Neural cell (in vitro differentiated cells): ENCODE data around the gene CKAP5. TPM values are rescaled to one million over a fixed set of nuclear protein-coding genes. Genes with fewer than 3 reads are reported as not detected.

Source experiments
- H2AFZ ChIP-seq: fragments of 200-600, 300-800 bp; sonication (generic), shearing (Covaris generic); 2 replicates; pipeline ENCODE4 v1.6.0; 2014; ENCODE audit warnings: low read depth, mild to moderate bottlenecking, antibody characterized with exemption, low read length, moderate library complexity
- H3F3A ChIP-seq: fragments of 200-600 bp; shearing (Covaris generic); 2 replicates; pipeline ENCODE4 v1.6.1; 2016; ENCODE audit warnings: mild to moderate bottlenecking, moderate library complexity, mixed read lengths, antibody characterized with exemption, low read length; ENCODE audit not compliant: insufficient read depth, poor library complexity, severe bottlenecking
- H3K27ac ChIP-seq: fragments of 200-600, 300-800 bp; sonication (generic), shearing (Covaris generic); 2 replicates; pipeline ENCODE4 v1.5.1; 2014; ENCODE audit warnings: mild to moderate bottlenecking, low read length, moderate library complexity
- H3K27me3 ChIP-seq: fragments of 300-800, 200-600 bp; sonication (generic), shearing (Covaris generic); 2 replicates; pipeline ENCODE4 v1.6.0; 2014; ENCODE audit warnings: mild to moderate bottlenecking, low read depth, low read length, moderate library complexity; ENCODE audit not compliant: insufficient read depth
- H3K36me3 ChIP-seq: fragments of 300-800, 200-600 bp; sonication (generic), shearing (Covaris generic); 2 replicates; pipeline ENCODE4 v1.5.1; 2014; ENCODE audit warnings: mild to moderate bottlenecking, antibody characterized with exemption, low read length, moderate library complexity; ENCODE audit not compliant: insufficient read depth
- H3K4me2 ChIP-seq: fragments of 300-800, 200-600 bp; sonication (generic), shearing (Covaris generic); 2 replicates; pipeline ENCODE4 v1.6.0; 2014; ENCODE audit warnings: mild to moderate bottlenecking, low read length
- H3K4me3 ChIP-seq: fragments of 300-800, 200-600 bp; sonication (generic), shearing (Covaris generic); 2 replicates; pipeline ENCODE4 v1.5.1; 2014; ENCODE audit warnings: mild to moderate bottlenecking, low read length, moderate library complexity
- H3K79me2 ChIP-seq: fragments of 200-600 bp; shearing (Covaris generic); replicated peaks from 2 replicates; pipeline ENCODE4 v1.6.0; 2014; ENCODE audit warnings: mild to moderate bottlenecking, low read length, moderate library complexity; ENCODE audit not compliant: insufficient read depth
- H3K9ac ChIP-seq: fragments of 300-800, 200-600 bp; sonication (generic), shearing (Covaris generic); 2 replicates; pipeline ENCODE4 v1.6.1; 2016; ENCODE audit warnings: mild to moderate bottlenecking, low read length, mixed read lengths
- H3K9me2 ChIP-seq: fragments of 200-600 bp; shearing (Covaris generic); 2 replicates; pipeline ENCODE4 v1.6.1; 2016; ENCODE audit warnings: mild to moderate bottlenecking, low read length, mixed read lengths; ENCODE audit not compliant: insufficient read depth
- H3K9me3 ChIP-seq: fragments of 200-600, 300-800 bp; sonication (generic), shearing (Covaris generic); 2 replicates; pipeline ENCODE4 v1.6.1; 2016; ENCODE audit warnings: mild to moderate bottlenecking, mixed run types, low read length, moderate library complexity, mixed read lengths
- H4K20me1 ChIP-seq: fragments of 200-600 bp; shearing (Covaris generic); 2 replicates; pipeline ENCODE4 v1.6.1; 2016; ENCODE audit warnings: mild to moderate bottlenecking, mixed run types; ENCODE audit not compliant: insufficient read depth
- CTCF ChIP-seq: fragments of 450-650 bp; IDR thresholded peaks from 2 replicates; pipeline ENCODE4 v1.5.1; 2014; ENCODE audit warnings: antibody characterized with exemption, mild to moderate bottlenecking, moderate library complexity; ENCODE audit not compliant: poor library complexity, severe bottlenecking
- EP300 ChIP-seq: fragments of 450-650 bp; conservative IDR thresholded peaks from 2 replicates; pipeline ENCODE4 v1.6.1; 2014; ENCODE audit warnings: antibody characterized with exemption, mild to moderate bottlenecking, moderate library complexity; ENCODE audit not compliant: poor library complexity, severe bottlenecking
- EZH2 ChIP-seq: fragments of 200-600, 300-800 bp; shearing (Covaris generic), sonication (generic); IDR thresholded peaks from 2 replicates; pipeline ENCODE4 v1.6.1; 2014; ENCODE audit warnings: antibody characterized with exemption, low read length, borderline replicate concordance, mild to moderate bottlenecking; ENCODE audit not compliant: insufficient read depth, poor library complexity, severe bottlenecking
- MXI1 ChIP-seq: fragments of 450-650 bp; conservative IDR thresholded peaks from 2 replicates; pipeline ENCODE4 v1.6.1; 2014; ENCODE audit warnings: antibody characterized with exemption, mild to moderate bottlenecking; ENCODE audit not compliant: poor library complexity, severe bottlenecking
- POLR2AphosphoS5 ChIP-seq: IDR thresholded peaks from 2 replicates; pipeline ENCODE4 v1.6.1; 2012
- RAD21 ChIP-seq: fragments of 450-650 bp; conservative IDR thresholded peaks from 2 replicates; pipeline ENCODE4 v1.6.1; 2014; ENCODE audit warnings: antibody characterized with exemption, mild to moderate bottlenecking, moderate library complexity
- SMC3 ChIP-seq: fragments of 450-650 bp; conservative IDR thresholded peaks from 2 replicates; pipeline ENCODE4 v1.6.1; 2014; ENCODE audit warnings: antibody characterized with exemption, mild to moderate bottlenecking, moderate library complexity; ENCODE audit not compliant: poor library complexity
- TAF1 ChIP-seq: IDR thresholded peaks from 2 replicates; pipeline ENCODE4 v1.6.1; 2012; ENCODE audit warnings: low read depth
- polyA plus RNA-seq: library from polyadenylated mRNA; depleted of rRNA; stranded (reverse); fragments of >200 nt; gene quantifications from 2 replicates; pipeline ENCODE4 v1.2.3, GENCODE V29; 2014
- TF ChIP-seq, protein P1 (sequence below): IDR thresholded peaks from 2 replicates; pipeline ENCODE4 v1.6.1; 2012; ENCODE audit warnings: borderline replicate concordance

CKAP5 gene
- polyA plus RNA-seq, 1 donor from 2014 or later = 90.3 TPM

DNA sequence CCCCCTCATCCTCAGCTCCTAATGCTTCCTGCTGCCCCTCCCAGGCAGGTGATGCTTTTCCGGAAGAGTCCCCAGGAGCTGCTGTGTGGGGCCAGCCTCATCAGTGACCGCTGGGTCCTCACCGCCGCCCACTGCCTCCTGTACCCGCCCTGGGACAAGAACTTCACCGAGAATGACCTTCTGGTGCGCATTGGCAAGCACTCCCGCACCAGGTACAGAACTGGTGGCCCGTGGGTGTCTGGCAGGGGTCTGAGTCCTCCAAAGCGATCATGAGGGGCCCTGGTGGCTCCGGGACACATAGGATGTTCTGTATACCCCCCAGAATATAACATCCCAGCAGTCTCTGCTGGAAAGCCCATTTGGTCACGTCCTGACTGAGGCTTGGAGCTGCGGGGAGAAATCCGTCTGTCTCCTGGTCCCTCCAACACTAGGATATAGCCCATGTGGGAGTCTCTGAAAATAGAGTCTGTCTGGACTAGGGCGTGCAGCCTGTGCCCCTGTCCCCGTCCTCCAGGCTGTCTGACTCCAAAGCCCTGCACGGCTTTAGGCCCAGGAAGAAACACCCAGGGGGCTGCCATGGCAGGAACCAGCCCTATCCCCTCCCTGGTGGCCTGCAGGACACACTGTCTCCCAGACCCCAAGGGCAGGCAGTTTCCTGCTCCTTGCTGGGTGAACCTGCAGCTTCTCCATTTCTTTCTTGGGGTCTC lies 118.0 kb downstream of the CKAP5 start:
- no peaks in the 10 kb centered on the region for H3K79me2 ChIP-seq
- H3K27me3 ChIP-seq = no peaks in the 10 kb centered on the region
- no peaks in the 10 kb centered on the region for H4K20me1 ChIP-seq
- H2AFZ ChIP-seq = no peak overlapping the region
- TF ChIP-seq POLR2AphosphoS5 (no peak), SMC3 (no peak), RAD21 (no peak)
- no peaks in the 10 kb centered on the region for H3K9me3 ChIP-seq
- H3K4me3 ChIP-seq = no peak overlapping the region
- no peak overlapping the region for H3K4me2 ChIP-seq
- H3F3A ChIP-seq = no peaks in the 10 kb centered on the region
- H3K36me3 ChIP-seq = no peaks in the 10 kb centered on the region
- no peak overlapping the region for H3K27ac ChIP-seq
- no peak overlapping the region for H3K9ac ChIP-seq
- no peaks in the 10 kb centered on the region for H3K9me2 ChIP-seq

DNA sequence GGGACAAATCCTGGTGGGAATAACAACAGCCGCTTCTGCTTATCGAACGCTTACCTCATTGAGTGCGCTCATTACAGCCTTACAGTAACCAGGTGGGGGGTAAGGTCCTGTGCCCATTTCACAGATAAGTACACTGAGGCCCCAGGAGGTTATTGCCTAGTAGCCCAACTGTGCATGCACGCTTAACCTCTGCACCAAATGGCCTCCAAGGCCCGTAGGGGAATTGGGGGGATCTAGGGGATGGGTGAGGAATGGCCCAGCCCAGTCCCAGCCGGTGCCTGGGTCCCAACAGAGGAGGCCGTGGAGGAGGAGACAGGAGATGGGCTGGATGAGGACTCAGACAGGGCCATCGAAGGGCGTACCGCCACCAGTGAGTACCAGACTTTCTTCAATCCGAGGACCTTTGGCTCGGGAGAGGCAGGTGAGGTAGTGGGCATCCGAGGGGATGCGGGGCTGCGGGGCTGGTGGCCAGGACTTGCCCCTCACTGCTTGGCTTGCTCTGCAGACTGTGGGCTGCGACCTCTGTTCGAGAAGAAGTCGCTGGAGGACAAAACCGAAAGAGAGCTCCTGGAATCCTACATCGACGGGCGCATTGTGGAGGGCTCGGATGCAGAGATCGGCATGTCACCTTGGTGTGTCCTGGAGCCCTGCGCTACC lies 119.7 kb downstream of the CKAP5 start:
- no peak overlapping the region for H2AFZ ChIP-seq
- H3K9ac ChIP-seq = no peak overlapping the region
- H3K4me3 ChIP-seq = no peak overlapping the region
- H3K79me2 ChIP-seq = no peaks in the 10 kb centered on the region
- no peaks in the 10 kb centered on the region for H3F3A ChIP-seq
- no peaks in the 10 kb centered on the region for H4K20me1 ChIP-seq
- no peaks in the 10 kb centered on the region for H3K9me3 ChIP-seq
- H3K4me2 ChIP-seq = no peak overlapping the region
- TF ChIP-seq EZH2 = no peak
- TF ChIP-seq, protein P1, sequence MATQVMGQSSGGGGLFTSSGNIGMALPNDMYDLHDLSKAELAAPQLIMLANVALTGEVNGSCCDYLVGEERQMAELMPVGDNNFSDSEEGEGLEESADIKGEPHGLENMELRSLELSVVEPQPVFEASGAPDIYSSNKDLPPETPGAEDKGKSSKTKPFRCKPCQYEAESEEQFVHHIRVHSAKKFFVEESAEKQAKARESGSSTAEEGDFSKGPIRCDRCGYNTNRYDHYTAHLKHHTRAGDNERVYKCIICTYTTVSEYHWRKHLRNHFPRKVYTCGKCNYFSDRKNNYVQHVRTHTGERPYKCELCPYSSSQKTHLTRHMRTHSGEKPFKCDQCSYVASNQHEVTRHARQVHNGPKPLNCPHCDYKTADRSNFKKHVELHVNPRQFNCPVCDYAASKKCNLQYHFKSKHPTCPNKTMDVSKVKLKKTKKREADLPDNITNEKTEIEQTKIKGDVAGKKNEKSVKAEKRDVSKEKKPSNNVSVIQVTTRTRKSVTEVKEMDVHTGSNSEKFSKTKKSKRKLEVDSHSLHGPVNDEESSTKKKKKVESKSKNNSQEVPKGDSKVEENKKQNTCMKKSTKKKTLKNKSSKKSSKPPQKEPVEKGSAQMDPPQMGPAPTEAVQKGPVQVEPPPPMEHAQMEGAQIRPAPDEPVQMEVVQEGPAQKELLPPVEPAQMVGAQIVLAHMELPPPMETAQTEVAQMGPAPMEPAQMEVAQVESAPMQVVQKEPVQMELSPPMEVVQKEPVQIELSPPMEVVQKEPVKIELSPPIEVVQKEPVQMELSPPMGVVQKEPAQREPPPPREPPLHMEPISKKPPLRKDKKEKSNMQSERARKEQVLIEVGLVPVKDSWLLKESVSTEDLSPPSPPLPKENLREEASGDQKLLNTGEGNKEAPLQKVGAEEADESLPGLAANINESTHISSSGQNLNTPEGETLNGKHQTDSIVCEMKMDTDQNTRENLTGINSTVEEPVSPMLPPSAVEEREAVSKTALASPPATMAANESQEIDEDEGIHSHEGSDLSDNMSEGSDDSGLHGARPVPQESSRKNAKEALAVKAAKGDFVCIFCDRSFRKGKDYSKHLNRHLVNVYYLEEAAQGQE = no peak
- no peak for TF ChIP-seq SMC3
- TF ChIP-seq POLR2AphosphoS5 = no peak
- TF ChIP-seq TAF1 = no peak
- no peak for TF ChIP-seq CTCF
- no peak for TF ChIP-seq RAD21
- TF ChIP-seq EP300 = no peak
- no peak for TF ChIP-seq MXI1
- H3K9me2 ChIP-seq = no peaks in the 10 kb centered on the region
- no peaks in the 10 kb centered on the region for H3K27me3 ChIP-seq
- no peaks in the 10 kb centered on the region for H3K36me3 ChIP-seq
- no peak overlapping the region for H3K27ac ChIP-seq
